Left lung (tissue), 10 donors: Measurements from ENCODE around the gene YTHDF1. TPM values are rescaled to one million over a fixed set of nuclear protein-coding genes. Genes with fewer than 3 reads are reported as not detected.

Experiments
- ATAC-seq: fragments of 200-7000 bp; cut with Tn5 transposase; one replicate; pipeline ENCODE4 v1.9.1; 2020; ENCODE audit warnings: moderate library complexity
- DNase-seq, 4 donors: peaks; one replicate each; pipeline ENCODE4 v3.0.0-alpha.2; 2013 to 2020
- H3K27ac ChIP-seq, 2 donors: fragments of 200-600 bp; sonication (generic) in 1 of 2; one replicate each; pipeline versions ENCODE4 v1.5.0 to v1.8.0; 2020 to 2021
- H3K27me3 ChIP-seq, 2 donors: fragments of 200-600 bp; sonication (generic) in 1 of 2; one replicate each; pipeline versions ENCODE4 v1.5.0 to v1.8.0; 2020 to 2021
- H3K36me3 ChIP-seq, 2 donors: fragments of 200-600 bp; sonication (generic) in 1 of 2; one replicate each; pipeline versions ENCODE4 v1.5.0 to v1.8.0; 2020 to 2021
- H3K4me1 ChIP-seq, 2 donors: fragments of 200-600 bp; one replicate each; pipeline ENCODE4 v1.8.0; 2021
- H3K4me3 ChIP-seq, 2 donors: fragments of 200-600 bp; sonication (generic) in 1 of 2; one replicate each; pipeline versions ENCODE4 v1.5.0 to v1.8.0; 2020 to 2021; ENCODE audit warnings: mild to moderate bottlenecking in 1 of 2
- H3K9me3 ChIP-seq, 2 donors: fragments of 200-600 bp; sonication (generic) in 1 of 2; one replicate each; pipeline versions ENCODE4 v1.5.0 to v1.8.0; 2020 to 2021
- CTCF ChIP-seq, 2 donors: fragments of 200-600 bp; sonication (generic) in 1 of 2; IDR thresholded peaks; one replicate each; pipeline versions ENCODE4 v1.5.0 to v1.8.0; 2021; ENCODE audit warnings: antibody characterized with exemption in 2 of 2
- intact Hi-C, 2 donors: fragments of 100-400 bp; cut with DNase I; formaldehyde crosslinking; loops; one replicate each; pipeline versions ENCODE4 v1.11.2 to v1.14.2; 2022
- polyA plus RNA-seq, 6 donors: library from polyadenylated mRNA; unstranded; fragments of 120-200 nt; gene quantifications; one replicate each; pipeline ENCODE4 v1.2.1, GENCODE V29; 2013; ENCODE audit not compliant: insufficient read length in 6 of 6
- total RNA-seq, 2 donors: library from RNA; stranded (reverse); fragmentation: NEBNext Ultra II Directional; extraction: Animal tissue kit (Norgen Biotek cat#: 25700); gene quantifications; one replicate each; pipeline ENCODE4 v1.2.1, GENCODE V29; 2021
- donor health status: DM: no; HTN: yes; CAD: no.
- donor health status: DM: no; HTN: no; CAD: no.

The YTHDF1 gene
- total and polyA plus RNA-seq, 8 donors = 34.3 to 43.3 (median 36.5) TPM

- Histone ChIP-seq H3K36me3 (no peaks in the 10 kb centered on the region), H3K9me3 (peaks cover 0 to 10% of the 10 kb centered on the region in 2 donors), H3K27ac (no peak overlapping the region), H3K4me3 (no peak overlapping the region), H3K4me1 (no peaks in the 10 kb centered on the region), H3K27me3 (peaks cover 6 to 85% of the 10 kb centered on the region in 2 donors)
- DNase-seq = peak in 1 of 4 donors; percentile 67
- ATAC-seq = no peak
- no peak for TF ChIP-seq CTCF (IDR thresholded peaks at IDR 0.05)
- intact Hi-C loops = no loop called here
Measured at GRCh38 chr20:63150911-63151531, 64.9 kb downstream of the YTHDF1 start.

DNA sequence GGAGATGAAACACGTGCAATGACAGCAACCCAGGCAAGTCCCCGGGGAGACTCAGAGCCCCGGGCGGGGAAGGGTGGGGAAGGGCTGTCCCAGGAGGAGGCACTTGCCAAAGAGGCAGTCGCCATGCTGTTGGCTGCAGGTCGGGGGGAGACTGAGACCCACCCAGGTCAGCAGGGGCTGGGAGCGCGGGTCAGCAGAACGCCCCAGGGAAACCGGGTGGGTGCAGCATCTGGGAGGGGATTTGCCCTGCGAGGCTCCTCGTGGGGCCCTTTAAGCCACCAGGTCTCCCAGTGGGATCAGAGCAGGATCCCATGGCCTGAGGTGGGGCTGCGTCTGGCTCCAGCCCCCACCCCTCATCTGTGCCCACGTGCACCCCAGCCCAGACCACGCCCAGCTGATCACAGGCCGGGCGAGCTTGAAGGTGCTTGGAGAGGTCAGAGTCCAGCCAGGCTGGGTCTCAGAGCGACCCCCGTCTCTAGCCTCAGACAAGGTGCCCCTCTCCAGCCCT, 65.5 kb downstream of the YTHDF1 start:
- no peak for ATAC-seq
- no peak overlapping the region for H3K27ac ChIP-seq
- H3K36me3 ChIP-seq = no peaks in the 10 kb centered on the region
- intact Hi-C loops = no loop called here
- peak in 1 of 4 donors; percentile 62 for DNase-seq
- H3K27me3 ChIP-seq = peaks cover 4 to 80% of the 10 kb centered on the region in 2 donors
- peaks cover 0 to 10% of the 10 kb centered on the region in 2 donors for H3K9me3 ChIP-seq
- no peak overlapping the region for H3K4me3 ChIP-seq
- no peak for TF ChIP-seq CTCF (IDR thresholded peaks at IDR 0.05)
- no peaks in the 10 kb centered on the region for H3K4me1 ChIP-seq

- H3K4me3 ChIP-seq = no peak overlapping the region
- ATAC-seq = no peak
- no peaks in the 10 kb centered on the region for H3K36me3 ChIP-seq
- H3K27ac ChIP-seq = no peak overlapping the region
- peaks cover 0 to 10% of the 10 kb centered on the region in 2 donors for H3K9me3 ChIP-seq
- intact Hi-C loops = no loop called here
- H3K27me3 ChIP-seq = peaks cover 0 to 79% of the 10 kb centered on the region in 2 donors
- TF ChIP-seq CTCF (IDR thresholded peaks at IDR 0.05) = no peak
- no peaks in the 10 kb centered on the region for H3K4me1 ChIP-seq
- no peak for DNase-seq
Measured at GRCh38 chr20:63149531-63150192, 66.3 kb downstream of the YTHDF1 start.

- intact Hi-C loops = no loop called here
- ATAC-seq (no peak), DNase-seq (peak in 1 of 4 donors; percentile 58)
- Histone ChIP-seq H3K9me3 (peaks cover 0 to 10% of the 10 kb centered on the region in 2 donors), H3K4me3 (no peak overlapping the region), H3K4me1 (no peaks in the 10 kb centered on the region), H3K36me3 (no peaks in the 10 kb centered on the region), H3K27me3 (peaks cover 0 to 70% of the 10 kb centered on the region in 2 donors), H3K27ac (no peak overlapping the region)
- no peak for TF ChIP-seq CTCF (IDR thresholded peaks at IDR 0.05)
Measured at GRCh38 chr20:63148696-63149095, 67.2 kb downstream of the YTHDF1 start.

DNA sequence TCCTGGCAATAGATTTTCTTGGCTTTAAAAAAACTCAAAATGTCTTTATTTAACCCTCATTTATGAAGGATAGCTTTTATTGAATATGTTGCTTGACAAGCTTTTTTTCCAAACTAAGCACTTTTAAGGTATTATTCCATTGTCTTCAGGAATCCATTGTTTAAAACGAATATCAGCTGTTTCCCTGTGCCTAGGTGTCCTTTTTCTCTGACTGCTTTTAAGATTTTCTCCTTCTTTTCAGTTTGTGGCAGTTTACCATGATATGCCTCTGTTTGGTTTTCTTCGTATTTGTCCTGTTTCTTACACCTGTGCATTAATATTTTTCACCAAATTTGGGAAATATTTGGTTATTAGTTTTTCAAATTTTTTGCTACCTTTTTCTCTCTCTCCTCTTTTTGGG, 68.4 kb downstream of the YTHDF1 start:
- Histone ChIP-seq H3K36me3 (no peaks in the 10 kb centered on the region), H3K27me3 (peaks cover 0 to 59% of the 10 kb centered on the region in 2 donors), H3K27ac (no peak overlapping the region), H3K4me1 (no peaks in the 10 kb centered on the region), H3K4me3 (no peak overlapping the region), H3K9me3 (peaks cover 0 to 10% of the 10 kb centered on the region in 2 donors)
- no peak for ATAC-seq
- TF ChIP-seq CTCF (IDR thresholded peaks at IDR 0.05) = no peak
- intact Hi-C loops = no loop called here
- no peak for DNase-seq
